Measurements from ENCODE around the gene ANKAR.
"Not testable (repeated sequence)": the region's sequence is repeated elsewhere in the genome, so short reads cannot be mapped to it uniquely, and the experiment has no call there.

The ANKAR gene

GRCh38 chr2:189661148-189661956, 13.1 kb upstream of the ANKAR start, which contains the start of gene ASNSD1:
Gene ASNSD1, plus strand, starts transcription at chr2:189661459. Its CDS starts 4,674 bp downstream, at chr2:189666133.
- DNase-seq: peak; percentile 99

- DNase-seq: no peak
Measured at GRCh38 chr2:189661957-189662321, 12.5 kb upstream of the ANKAR start.

- DNase-seq: no peak
Measured at GRCh38 chr2:189662669-189663226, 11.7 kb upstream of the ANKAR start.

- DNase-seq: not testable (repeated sequence)
Measured at GRCh38 chr2:189663319-189663718, 11.2 kb upstream of the ANKAR start.

GRCh38 chr2:189669913-189670312, 4.6 kb upstream of the ANKAR start:
- DNase-seq: no peak

DNA sequence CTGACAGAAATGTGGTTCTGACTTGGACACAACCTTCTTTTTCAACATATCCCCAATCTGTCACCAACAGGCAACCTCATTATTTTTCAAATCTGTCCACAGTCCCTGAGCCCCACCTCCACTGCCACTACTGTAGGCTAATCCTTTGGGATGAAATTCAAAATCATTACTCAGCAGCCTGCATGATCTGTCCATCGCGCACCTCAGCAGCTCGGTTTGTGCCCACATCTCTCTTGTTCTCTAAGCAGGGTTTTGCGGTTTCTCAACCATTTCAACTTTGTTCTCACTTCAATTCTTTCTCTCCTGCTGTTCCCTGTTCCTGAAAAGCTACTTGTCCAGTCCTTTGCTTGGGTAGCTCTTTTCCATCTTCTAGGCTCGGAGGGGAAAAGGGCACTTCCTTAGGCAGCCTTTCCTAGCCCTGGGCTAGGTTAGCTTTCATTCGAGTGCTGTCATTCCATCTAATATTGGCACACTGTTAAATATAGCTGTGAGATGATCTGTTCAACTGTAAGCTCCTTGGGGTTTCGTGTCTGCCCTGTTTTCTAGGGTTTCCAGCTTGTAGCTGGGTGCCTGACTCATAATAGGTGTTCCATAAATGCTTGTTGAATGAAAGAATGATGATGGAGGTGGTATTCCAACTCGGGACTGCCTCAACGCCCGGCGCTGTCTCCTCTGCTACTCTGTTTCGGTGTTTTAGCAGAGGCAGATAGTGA, 653 bp upstream of the ANKAR start:
- no peak for DNase-seq

DNA sequence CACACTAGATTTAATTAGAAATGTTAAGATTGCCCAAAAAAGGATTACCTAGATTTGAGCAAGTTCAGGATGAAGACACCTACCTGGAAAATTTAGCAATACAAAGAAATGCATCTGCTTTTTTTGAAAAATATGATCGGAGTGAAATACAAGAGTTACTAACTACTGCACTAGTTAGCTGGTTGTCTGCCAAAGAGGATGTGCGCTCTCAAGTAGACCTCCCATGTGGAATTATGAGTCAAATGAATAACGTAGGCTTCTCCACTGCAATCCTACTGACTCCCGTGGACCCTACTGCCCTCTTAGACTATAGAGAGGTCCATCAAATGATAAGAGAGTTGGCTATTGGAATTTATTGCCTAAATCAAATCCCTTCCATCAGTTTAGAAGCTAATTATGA, 2.0 kb downstream of the ANKAR start:
- no peak for DNase-seq

DNA sequence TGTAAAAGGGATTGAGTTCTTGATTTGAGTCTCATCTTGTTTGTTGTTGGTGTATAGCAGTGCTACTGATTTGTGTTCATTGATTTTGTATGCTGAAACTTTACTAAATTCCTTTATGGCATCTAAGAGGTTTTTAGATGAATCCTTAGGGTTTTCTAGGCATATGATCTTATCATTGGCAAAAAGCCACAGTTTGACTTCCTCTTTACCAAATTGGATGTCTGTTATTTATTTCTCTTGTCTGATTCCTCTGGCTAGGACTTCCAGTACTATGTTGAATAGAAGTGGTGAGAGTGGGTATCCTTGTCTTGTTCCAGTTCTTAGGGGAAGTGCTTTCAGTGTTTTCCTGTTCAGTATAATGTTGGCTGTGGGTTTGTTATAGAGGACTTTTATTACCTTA, 4.8 kb downstream of the ANKAR start:
- DNase-seq: no peak

DNA sequence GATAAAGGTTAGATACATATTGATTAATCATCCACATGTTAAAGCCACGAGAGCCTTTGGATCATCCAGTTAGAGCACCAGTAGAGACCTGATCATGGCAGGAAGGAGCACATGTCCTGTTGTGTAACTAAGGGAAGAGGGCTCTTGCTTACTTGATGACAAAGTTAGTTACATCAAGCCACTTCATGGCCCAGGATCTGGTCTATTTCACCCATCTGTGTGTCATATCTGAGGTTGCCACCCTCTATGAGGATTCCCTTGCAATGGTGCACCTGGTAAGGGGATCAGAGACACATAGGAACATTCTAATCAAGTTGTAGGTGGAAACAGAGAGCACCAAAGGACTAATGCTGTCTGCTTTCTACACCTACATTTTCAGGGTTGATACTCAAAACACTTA, 6.7 kb downstream of the ANKAR start:
- DNase-seq: no peak

GRCh38 chr2:189681903-189682302, 7.4 kb downstream of the ANKAR start:
- DNase-seq: no peak

DNA sequence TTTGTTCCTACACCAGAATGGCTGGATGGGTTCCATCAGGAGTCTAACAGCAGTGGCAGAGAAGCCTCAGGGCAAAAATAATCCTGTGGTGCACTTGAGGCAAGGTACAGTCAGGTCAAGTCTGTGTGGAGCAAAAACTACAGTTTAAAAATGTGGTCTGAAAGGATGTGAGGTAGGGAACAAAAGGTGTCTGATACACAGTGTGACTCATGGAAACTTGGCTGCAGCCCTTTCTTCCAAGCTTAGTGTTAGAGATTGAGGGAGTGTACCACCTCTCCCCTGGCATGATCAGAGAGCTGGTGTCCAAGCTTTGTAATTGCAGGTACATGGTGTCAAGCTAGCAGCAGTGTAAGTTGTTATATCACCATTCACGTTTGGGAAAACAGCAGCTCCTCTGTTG, 8.9 kb downstream of the ANKAR start:
- DNase-seq: no peak

GRCh38 chr2:189684811-189685210, 10.3 kb downstream of the ANKAR start:
- no peak for DNase-seq

DNA sequence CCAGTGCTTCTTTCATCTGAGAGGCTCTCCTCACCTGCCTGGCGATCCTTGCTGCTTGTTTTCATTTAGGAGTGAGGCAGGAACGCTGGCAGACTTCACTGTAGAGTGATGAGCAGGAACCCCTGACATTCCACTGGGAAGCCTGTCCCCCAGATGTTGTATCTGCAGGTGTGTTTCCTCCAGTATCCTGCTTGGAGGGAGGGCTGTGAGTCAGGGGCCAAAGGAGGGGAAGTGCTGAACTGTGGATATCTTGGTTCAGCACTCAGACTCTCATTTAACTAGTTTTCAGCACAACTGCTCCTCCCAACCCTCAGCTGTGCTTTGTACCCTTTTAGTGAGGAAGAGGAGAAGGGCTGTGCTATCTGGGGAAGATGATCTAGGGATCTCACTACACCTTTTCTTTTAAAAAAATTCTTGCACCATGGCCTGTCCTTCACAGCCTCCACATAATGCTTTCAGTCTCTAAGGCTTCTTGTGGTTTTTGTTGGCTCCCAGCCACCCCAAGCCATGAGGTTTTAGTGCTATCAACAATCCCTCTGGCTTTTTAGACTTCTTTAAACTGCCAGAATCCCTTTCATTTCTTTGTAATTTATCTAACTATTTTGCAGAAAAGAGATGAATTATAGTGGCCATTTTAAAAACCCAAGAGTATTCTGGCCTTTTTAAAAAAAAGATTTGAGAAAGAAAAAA, 11.2 kb downstream of the ANKAR start:
- DNase-seq: no peak

GRCh38 chr2:189687796-189688195, 13.3 kb downstream of the ANKAR start:
- not testable (repeated sequence) for DNase-seq

GRCh38 chr2:189696223-189696622, 21.8 kb downstream of the ANKAR start:
- no peak for DNase-seq

DNA sequence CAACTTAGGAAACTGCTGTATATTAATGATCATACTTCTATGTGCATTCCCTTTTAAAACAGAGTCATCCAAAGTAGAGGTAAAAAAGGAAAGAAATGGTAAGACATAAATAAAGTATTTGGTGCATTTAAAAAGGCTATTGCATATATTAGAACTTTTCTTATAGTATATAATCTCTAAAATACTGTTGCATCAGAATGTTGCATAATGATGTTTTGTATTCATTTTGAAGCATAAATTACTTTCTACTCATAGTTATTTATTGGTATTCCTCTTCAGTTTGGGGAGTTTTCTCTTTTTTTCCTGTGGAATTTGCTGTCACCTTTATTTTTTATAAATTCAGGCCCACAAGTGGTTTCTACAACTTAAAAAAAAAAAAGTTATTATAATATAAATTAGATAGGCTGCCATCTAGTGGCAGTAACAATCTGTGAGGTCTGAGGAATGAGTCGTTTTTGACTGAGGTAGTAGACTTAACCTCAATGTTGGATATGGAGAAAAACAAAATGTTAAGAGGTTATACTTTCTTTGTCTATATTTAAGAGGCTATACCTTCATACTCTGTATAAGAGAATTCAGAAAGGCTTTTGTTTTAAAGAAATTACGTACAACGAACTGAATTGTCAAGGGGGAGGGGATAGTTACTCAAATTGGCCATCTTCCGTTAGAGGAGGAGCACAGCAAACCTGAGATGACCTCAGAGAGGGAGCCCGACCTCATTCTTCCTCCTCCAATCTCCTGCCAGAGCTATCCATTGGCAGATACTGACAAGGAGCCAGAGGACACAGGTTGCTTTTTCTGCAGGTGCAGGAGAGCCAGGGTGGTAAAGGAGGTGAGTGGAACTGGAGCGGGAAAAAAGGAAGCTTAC, 23.8 kb downstream of the ANKAR start:
- DNase-seq: peak; percentile 35

GRCh38 chr2:189700681-189701080, 26.2 kb downstream of the ANKAR start:
- DNase-seq: no peak

DNA sequence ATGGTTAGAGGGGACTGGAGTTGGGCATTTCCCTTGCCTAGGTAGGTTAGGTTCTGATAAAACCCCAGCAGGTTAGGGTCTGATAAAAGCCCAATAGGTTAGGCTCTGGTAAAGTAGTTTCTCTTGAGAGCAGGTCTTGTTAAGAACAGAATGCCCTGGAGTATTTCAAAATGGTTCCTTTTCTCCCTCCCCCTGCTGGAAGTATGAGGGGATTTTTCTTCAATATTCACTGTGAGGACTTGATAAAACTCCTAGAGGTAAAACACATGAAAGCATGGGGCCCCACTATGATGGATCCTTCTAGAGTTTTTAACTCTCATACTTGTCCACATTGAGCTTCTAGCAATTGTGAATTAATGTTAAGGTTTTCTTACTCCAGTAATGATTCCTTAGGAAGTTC, 27.6 kb downstream of the ANKAR start:
- no peak for DNase-seq

GRCh38 chr2:189709501-189710221, 35.2 kb downstream of the ANKAR start:
- no peak for DNase-seq

DNA sequence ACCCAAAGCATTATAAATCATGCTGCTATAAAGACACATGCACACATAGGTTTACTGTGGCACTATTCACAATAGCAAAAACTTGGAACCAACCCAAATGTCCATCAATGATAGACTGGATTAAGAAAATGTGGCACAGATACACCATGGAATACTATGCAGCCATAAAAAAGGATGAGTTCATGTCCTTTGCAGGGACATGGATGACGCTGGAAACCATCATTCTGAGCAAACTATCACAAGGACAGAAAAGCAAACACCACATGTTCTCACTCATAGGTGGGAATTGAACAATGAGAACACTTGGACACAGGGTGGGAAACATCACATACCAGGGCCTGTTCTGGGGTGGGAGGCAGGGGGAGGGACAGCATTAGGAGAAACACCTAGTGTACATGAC, 43.1 kb downstream of the ANKAR start:
- DNase-seq: not testable (repeated sequence)

- DNase-seq: no peak
Measured at GRCh38 chr2:189719571-189719970, 45.1 kb downstream of the ANKAR start.

- DNase-seq: no peak
Measured at GRCh38 chr2:189723192-189723591, 48.7 kb downstream of the ANKAR start.
